Measurements from ENCODE around the gene OXER1.

DNA sequence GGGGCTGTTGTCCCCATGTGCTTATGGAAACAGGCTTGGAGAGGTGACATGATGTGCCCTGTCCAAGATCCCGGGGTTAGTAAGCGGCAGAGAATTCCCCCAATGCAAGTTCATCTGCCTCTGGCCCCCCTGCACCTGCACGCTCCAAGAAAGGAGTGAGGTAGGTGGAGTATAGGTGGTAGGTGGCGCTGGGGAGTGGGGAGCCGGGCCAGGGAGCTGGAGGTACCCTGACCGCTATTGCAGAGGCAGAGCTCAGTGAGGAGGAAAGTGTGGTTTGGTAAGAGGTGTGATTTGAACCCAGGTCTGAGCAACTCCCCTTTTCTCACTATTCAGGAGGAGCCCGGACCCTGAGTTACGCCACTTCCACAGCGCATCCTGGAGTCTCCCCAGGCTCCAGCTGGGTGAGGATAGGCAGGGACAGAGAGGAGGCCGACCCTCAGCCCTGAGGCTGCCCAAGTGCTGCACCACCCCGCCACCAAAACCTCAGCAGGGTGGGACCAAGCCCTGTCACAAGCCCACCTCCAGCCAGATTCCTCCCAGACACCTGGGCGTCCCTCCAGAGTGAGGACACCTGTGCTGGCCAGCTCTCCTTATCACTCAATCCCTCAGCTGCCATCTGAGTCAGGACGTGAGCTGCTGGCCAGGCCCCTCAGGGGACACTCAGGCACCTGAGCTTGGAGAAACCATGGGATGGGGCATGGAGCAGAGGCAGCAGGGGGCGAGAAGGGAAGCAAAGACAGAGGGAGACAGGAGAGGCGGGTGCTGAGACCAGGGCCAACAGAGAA, 22.8 kb upstream of the OXER1 start:
- TF ChIP-seq, protein P1, sequence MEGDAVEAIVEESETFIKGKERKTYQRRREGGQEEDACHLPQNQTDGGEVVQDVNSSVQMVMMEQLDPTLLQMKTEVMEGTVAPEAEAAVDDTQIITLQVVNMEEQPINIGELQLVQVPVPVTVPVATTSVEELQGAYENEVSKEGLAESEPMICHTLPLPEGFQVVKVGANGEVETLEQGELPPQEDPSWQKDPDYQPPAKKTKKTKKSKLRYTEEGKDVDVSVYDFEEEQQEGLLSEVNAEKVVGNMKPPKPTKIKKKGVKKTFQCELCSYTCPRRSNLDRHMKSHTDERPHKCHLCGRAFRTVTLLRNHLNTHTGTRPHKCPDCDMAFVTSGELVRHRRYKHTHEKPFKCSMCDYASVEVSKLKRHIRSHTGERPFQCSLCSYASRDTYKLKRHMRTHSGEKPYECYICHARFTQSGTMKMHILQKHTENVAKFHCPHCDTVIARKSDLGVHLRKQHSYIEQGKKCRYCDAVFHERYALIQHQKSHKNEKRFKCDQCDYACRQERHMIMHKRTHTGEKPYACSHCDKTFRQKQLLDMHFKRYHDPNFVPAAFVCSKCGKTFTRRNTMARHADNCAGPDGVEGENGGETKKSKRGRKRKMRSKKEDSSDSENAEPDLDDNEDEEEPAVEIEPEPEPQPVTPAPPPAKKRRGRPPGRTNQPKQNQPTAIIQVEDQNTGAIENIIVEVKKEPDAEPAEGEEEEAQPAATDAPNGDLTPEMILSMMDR (IDR thresholded peaks at IDR 0.05; ENCODE audit: low read depth, low read length) = no peak
- no peak for TF ChIP-seq EZH2phosphoT487 (IDR thresholded peaks at IDR 0.05; ENCODE audit: low read depth)

All from OCI-LY3 (cell line).